GM12872 (cell line): Measurements from ENCODE around the gene NEDD9.

Experiments
- TF ChIP-seq, protein P1 (sequence below): IDR thresholded peaks from 3 replicates; pipeline ENCODE4 v1.5.1; 2011; ENCODE audit warnings: low read depth, mild to moderate bottlenecking, low read length, moderate library complexity; ENCODE audit not compliant: insufficient read depth

Gene NEDD9

DNA sequence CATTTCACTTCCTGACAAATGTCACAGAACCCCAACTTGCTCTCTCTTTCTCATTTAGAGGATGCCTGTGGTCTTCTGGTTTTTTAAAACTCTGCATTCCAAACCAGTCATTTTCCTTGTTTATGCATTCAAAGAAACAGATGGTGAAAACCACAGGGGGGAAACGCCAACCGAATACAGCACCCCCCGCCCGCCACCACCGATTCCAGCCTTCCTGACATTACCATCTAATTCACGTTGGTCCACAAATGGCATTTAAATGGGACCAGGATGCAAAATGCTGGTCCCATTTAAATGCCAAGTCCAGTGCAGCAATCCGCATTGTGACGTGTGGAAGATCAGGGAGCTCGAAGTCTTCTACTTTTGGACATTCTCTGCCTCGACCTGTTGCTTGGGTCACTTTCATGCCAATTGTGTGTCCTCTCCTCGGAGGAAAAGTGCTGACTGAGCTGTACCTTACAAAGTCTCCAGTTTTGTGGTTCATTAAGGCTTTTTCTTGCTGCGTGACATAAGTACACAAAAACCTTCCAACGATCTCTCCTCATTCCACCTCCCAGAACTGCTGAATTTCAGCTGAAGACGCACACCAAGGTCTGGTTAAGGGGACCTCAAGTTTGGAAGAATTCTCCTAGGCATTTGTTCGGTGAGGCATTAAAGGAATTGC, 35.8 kb downstream of the NEDD9 start:
- TF ChIP-seq, protein P1, sequence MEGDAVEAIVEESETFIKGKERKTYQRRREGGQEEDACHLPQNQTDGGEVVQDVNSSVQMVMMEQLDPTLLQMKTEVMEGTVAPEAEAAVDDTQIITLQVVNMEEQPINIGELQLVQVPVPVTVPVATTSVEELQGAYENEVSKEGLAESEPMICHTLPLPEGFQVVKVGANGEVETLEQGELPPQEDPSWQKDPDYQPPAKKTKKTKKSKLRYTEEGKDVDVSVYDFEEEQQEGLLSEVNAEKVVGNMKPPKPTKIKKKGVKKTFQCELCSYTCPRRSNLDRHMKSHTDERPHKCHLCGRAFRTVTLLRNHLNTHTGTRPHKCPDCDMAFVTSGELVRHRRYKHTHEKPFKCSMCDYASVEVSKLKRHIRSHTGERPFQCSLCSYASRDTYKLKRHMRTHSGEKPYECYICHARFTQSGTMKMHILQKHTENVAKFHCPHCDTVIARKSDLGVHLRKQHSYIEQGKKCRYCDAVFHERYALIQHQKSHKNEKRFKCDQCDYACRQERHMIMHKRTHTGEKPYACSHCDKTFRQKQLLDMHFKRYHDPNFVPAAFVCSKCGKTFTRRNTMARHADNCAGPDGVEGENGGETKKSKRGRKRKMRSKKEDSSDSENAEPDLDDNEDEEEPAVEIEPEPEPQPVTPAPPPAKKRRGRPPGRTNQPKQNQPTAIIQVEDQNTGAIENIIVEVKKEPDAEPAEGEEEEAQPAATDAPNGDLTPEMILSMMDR: no peak

GRCh38 chr6:11194356-11195218, 37.9 kb downstream of the NEDD9 start:
- TF ChIP-seq, protein P1: no peak

DNA sequence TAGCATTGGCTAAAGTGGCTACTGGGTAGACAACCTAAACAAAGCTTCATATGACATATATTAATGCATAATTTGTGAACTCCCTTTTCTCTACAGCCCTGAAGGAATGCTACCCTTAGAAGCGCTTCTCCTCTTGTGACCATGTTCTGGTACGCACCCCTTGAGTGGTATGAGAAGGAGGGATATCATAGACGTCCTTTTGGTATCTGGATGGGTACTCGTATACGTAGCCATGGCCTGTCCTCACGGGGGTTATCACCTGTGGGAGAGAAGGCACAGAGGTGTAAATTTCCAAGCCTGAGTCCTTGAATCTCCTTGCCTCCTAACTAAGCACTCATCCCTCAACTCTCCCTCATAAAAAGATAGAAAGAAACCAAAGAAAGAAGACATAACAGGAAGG, 39.0 kb downstream of the NEDD9 start:
- TF ChIP-seq, protein P1: no peak

- TF ChIP-seq, protein P1: no peak
Measured at GRCh38 chr6:11192167-11192566, 40.3 kb downstream of the NEDD9 start.

DNA sequence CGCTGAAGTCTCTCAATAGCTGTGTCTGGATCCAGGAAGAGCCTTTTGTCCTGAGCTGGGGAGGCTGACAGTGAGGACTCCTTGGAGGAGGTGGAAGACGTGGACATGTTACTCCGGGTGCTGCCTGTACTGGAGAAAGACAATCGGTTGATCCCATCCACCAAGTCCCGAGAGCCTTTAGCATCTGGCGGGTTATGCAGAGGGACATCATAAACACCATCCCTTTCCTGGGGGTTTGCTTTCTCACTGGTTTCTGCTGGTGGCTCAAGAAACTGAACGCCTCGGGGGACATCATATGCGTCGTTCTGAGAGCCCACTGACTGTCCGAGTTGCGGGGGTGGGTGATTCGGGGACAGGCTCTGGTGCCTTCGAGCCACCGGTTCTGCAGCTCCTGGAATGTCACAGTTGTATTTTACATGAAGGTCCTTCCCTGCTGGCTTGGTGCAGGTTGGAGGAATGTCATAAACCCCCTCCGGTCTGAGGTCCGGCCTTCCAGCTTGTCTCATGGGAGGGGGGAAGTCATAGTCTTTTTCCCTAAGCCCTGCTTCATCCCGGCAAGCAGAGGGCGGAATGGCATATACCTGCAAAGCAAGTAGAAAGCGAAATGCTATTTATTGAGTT, 41.7 kb downstream of the NEDD9 start:
- TF ChIP-seq, protein P1: no peak

DNA sequence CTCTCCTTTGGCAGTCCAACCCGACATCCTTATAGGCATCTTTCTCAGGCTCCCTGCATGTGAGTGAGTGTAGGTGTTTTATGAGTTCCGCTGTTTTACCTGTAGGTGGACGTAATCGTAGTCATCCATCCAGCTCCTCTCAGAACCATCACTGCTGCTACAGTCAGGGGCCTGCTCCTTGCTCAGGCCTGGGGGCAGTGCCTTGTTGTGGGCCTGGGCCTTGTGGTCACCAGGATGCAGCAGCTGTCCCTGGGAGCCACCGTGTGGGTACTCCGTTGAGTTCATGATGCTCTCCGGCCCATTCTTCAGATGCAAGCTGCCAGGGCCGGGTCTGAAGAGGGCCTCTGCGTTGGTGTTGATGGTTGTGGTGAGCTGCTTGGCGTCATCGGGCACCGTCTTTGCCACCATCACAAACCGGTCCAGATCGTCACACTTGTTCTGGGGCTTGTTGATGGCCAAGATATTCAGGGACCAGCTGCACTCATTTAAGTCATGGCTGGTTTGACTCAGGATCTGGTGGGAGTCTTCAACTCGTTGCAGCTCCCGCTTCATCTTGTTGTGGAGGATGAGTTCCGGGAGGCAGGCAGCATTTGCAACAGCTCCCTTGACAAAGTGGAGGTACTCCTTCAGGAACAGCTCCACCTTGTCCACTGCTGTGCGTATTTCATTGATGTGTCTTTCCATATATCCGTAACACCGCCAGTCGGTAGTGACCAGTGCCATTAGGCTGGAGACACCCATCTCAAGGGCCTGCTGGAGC, 42.4 kb downstream of the NEDD9 start:
- TF ChIP-seq, protein P1: no peak
